HG03025 (cell line): ENCODE measurements around the gene ARAP1.

Experiments
- ATAC-seq: cut with Tn5 transposase; IDR thresholded peaks from one replicate; pipeline ENCODE4 v1.9.1; 2021; ENCODE audit warnings: mild to moderate bottlenecking, moderate library complexity; ENCODE audit not compliant: unreplicated experiment, low FRiP score

Gene ARAP1

GRCh38 chr11:72709478-72710238 is 42.5 kb downstream of the ARAP1 start:
- no peak for ATAC-seq

- ATAC-seq = no peak
Measured at GRCh38 chr11:72707032-72707431, 45.2 kb downstream of the ARAP1 start.

DNA sequence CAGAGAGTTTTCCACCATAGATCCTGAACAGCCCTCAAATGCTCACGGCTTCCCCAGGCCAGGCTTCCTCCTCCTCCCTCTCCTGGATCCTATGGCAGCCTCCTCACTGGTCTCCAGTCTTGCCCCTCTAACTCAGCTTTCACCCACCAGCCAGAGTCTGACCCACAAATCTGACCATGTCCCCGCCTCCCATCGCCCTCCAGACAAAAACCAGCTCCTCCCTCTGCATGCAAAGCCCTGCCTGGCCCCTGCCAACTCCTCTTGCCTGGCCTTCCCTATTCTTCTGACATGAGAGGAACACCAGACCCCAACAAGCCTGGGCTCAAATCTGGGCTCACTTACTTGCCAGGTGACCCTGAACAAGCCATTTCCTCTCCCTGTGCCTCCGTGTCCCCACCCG is 45.6 kb downstream of the ARAP1 start:
- no peak for ATAC-seq

DNA sequence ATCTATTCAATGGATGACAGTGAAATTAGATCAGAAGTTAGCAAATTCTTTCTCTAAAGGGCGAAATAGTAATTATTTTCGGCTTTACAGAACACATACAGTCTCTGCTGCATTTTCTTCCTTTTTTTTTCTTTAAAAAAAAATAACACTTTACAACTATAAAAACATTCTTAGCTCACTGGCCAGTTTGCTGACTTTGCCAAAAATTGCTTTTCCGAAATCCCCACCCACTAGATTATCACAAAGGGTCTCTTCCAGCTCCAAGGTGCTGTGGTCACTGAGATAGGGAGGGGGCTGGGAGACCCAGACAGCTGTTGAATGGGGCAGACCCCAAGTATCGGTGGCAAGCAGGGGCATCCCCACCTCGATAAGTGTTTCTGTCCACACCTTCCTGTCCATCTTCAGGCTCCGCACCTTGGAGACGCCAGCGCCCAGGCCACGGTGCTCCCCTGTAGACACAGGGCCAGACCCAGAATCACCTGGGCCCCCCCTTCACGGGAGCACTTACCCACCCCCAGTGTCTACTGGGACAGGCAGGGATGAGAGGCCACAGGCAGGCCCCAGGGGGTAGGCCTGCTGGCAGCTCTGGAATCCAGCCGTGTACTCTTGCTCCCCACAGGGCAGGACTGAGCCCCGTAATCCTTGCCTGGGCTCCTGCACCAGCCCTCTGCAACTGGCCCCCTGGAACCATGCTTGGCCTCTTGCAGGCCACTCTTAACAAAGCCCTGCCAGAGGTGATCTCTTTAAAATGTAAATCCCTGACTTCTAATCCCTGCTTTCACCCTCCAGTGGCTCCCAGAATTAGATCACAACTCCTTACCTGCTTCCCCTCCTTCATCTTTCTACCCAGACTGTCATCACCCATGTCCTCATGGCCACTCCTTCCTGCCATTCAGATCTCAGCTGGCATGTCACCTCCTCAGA is 46.5 kb downstream of the ARAP1 start:
- ATAC-seq = no peak

- ATAC-seq = no peak
Measured at GRCh38 chr11:72704783-72705265, 47.4 kb downstream of the ARAP1 start.

DNA sequence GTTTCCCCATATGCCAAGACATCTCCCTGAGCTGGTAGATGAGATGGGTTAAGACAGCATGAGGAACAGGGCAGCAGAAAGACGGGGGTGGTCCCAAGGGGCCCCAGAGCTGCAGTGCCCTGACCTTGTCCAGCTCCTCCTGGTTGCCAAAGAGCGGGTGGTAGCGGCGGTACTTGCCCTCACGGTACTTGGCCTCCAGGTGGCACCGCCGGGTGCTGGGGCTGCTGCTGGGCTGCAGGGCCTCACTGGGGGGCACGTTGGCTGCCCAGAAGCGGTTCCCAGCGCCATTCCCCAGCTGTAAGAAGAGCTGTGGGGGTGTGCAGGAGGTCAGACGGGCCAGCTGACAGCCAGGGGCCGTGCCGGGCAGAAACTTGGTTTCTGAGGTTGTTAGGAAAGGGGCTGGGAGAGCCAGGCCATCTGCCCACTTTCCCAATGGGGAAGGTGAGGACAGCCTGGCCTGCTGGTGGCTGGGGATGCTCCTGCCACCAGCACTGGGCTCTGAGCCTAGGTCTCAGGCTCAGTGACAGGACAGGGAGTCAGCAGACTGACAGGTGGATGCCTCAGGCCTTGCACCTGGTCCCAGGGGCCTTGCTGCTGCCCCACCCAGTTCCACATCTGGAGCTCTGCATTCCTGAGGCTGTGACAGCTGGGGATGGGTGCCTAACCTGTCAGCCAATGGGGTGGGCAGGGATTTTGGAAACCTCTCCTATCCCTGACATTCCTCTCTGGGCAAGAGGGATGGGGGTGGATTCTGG is 48.0 kb downstream of the ARAP1 start:
- ATAC-seq = no peak

DNA sequence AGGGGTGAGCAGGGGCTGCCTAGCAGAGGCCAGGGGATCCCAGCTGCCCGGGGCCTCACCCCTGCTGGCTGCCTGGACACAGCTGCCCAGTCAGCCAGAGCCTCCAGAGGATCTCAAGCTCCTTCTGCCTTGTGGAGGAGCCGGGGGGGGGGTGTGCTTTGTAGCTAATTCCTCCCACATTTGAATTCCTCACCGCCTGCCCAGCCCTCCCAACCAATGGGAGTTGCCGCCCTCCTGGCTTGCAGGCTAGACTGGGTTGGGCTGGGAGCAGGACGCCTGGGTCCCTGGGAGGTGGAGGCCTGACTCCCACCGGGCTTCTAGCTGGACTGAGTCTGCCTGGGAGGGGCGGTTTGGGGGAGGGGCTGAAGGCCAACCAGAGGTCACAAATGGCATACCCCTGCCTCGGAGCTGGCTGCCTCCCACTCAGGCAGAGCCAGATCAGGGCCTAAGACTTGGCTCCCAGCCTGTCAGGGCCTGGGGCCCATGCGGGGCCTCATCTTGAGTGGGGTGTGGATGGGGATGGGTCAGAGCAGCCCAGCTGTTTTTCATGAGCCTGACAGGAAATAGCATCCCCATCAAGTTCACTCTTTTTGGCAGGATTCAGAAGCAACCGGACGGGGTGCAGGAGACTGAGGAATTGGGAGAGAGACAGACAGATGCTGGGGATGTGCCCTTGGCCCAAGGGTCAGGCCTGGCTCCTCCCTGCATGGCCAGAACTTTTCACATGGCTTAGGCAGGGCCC is 48.8 kb downstream of the ARAP1 start:
- ATAC-seq = no peak

DNA sequence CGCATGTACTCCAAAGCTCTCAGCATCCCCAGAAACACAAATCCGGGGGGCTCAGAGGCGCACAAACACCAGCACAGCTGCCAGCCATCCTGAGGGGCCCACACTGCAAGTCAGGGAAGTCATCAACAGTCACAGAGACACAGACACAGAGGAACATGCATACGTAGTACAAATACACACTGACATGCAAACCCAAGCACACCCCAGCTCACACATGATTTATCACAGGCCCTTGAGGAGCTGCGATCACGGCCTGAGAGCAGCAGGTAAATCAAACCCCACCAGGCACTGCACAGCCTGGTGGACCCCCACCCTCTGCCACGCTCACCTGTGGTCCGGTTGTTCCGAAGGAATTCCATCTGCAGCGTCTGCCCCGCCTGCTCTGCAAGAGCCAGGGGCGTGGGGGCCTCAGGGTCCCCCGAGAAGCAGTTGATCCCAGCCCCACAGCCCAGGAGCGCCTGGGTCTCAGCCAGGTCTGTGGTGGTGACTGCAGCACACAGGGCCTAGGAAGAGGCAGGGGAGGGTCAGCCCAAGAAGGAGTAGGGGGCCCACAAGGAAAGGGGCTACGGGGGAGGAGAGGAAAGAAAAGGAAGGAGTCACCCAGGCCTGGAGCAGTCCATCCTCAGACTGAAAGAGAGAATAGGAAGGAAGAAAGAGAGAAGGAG is 49.5 kb downstream of the ARAP1 start:
- ATAC-seq = no peak

DNA sequence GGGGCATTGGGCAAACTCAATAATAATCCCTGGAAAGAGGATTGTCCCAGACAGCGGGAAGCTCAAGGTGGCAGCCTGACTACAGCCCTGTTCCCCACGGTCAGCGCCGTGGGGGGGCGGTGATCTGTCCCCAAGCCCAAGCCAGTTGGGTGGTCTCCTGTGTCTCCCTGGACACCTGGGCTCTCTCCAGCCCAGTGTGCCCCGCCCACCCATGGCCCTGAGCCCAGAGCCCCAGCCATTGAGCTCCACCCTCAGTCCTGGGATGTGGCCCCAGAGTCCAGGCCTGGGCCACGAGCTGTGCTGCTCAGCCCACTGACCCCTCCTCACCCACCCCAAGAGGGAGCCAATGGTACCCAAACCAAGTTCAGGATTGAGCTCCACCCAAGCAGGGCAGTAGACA is 50.1 kb downstream of the ARAP1 start:
- ATAC-seq = no peak

- ATAC-seq = no peak
Measured at GRCh38 chr11:72701466-72701865, 50.7 kb downstream of the ARAP1 start.

- no peak for ATAC-seq
Measured at GRCh38 chr11:72700146-72700545, 52.1 kb downstream of the ARAP1 start.

GRCh38 chr11:72697814-72698213 is 54.4 kb downstream of the ARAP1 start:
- no peak for ATAC-seq

- no peak for ATAC-seq
Measured at GRCh38 chr11:72696866-72697700, 55.1 kb downstream of the ARAP1 start.

DNA sequence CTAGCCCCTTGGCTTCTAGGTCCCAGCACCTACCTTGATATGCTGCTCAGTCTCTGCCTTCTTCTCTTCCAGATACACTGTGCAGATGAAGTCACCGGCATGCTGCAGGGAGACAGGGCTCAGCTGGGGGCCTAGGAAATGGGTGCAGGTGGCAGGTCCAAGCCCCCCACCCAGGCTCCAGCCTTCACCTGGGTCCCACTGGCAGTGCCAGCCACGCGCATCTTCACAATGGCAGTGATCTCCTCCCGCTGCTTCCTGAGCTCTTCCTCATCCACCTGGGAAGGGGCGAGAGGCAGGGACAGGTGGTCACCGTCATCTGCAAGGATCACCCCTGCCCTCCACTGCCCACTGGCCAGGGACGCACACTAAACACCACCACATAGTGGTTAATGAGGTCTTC is 56.9 kb downstream of the ARAP1 start:
- no peak for ATAC-seq

GRCh38 chr11:72693271-72693968 is 58.8 kb downstream of the ARAP1 start:
- ATAC-seq = no peak

DNA sequence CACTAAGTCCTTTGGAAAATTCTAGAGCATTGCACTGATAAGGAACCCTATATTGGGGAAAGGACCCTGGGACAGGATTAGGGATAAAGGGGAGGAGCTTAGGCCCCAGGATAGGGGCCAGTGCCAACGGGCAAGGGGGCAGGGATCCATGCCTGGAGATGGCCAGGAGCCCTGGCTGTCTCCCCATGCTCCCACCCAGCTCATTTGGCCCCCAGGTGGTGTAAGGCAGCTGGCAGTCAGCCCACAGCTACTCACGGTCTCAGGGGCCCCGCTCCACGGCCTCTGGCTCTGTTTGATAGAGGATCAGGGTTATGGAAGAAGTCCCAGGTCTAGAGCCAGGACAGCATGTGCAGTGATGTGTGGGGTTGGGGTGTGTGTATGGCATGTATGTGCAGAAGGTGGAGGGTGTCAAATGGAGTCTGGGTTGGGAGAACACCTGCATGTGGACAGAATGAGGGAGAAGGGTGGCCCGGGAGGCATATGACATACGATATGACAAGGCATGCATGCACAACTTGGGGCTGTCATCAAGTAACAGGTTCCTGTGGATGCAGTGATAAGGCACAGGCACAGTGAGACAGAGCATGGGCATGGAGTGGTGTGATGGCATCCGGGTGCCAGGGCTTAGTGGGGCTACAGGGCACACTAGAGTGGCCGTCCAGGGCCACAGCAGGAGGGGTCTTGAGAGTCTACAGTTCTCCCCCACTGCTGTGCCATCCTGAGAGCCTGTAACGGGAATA is 59.5 kb downstream of the ARAP1 start:
- no peak for ATAC-seq

DNA sequence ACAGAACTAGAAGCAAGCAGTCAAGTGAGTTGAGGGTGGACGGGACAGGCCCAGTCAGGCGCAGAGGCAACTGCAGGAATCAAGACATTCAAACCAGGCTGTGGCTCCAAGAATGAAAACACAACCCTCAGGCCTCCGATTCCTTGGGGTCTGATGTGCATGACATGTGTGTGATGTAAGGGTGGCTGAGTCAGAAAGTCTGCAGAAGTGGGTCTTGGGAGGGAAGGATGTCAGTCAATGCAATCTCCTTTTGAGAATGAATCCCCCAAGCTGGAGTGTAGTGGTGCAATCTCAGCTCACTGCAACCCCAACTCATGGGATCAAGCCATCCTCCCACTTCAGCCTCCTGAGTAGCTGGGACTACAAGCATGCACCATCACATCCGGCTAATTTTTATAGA is 62.0 kb downstream of the ARAP1 start:
- no peak for ATAC-seq
